Breast epithelium (tissue), 4 donors: ENCODE data around the gene VPS13D. TPM values are rescaled to one million over a fixed set of nuclear protein-coding genes. Genes with fewer than 3 reads are reported as not detected.

ENCODE experiments used
- DNase-seq, 2 donors: peaks; one replicate each; pipeline ENCODE4 v3.0.0-alpha.2; 2019; ENCODE audit warnings: low spot score in 2 of 2
- H3K27ac ChIP-seq, 2 donors: fragments of 200-600 bp; sonication (generic) in 1 of 2; one replicate each; pipeline ENCODE4 v1.5.1; 2016 to 2019; ENCODE audit warnings: mild to moderate bottlenecking in 1 of 2
- H3K27me3 ChIP-seq, 2 donors: fragments of 200-600 bp; sonication (generic) in 1 of 2; one replicate each; pipeline versions ENCODE4 v1.5.1 to v1.6.0; 2017 to 2019; ENCODE audit warnings: control low read depth in 1 of 2, mild to moderate bottlenecking in 1 of 2
- H3K36me3 ChIP-seq: fragments of 200-600 bp; one replicate; pipeline ENCODE4 v1.5.1; 2019
- H3K4me1 ChIP-seq, 2 donors: fragments of 200-600 bp; sonication (generic); one replicate each; pipeline ENCODE4 v1.5.1; 2016 to 2019; ENCODE audit warnings: control low read depth in 1 of 2
- H3K4me3 ChIP-seq, 3 donors: fragments of 200-600 bp; sonication (generic); 1 replicate in 2 of 3; 2 replicates in 1 of 3; pipeline ENCODE4 v1.5.1; 2016 to 2019; ENCODE audit warnings: mild to moderate bottlenecking in 3 of 3, moderate library complexity in 2 of 3
- H3K9me3 ChIP-seq, 2 donors: fragments of 200-600 bp; sonication (generic) in 1 of 2; one replicate each; pipeline ENCODE4 v1.5.1; 2016 to 2019; ENCODE audit warnings: control low read depth in 1 of 2
- POLR2A ChIP-seq: fragments of 450-650 bp; IDR thresholded peaks from one replicate; pipeline ENCODE4 v1.6.1; 2016; ENCODE audit warnings: antibody characterized with exemption, mild to moderate bottlenecking, moderate library complexity
- POLR2AphosphoS5 ChIP-seq, 3 donors: sonication (generic); formaldehyde crosslinking; IDR thresholded peaks; one replicate each; pipeline ENCODE4 v1.6.1; 2017; ENCODE audit warnings: antibody characterized with exemption in 3 of 3
- intact Hi-C: fragments of 100-400 bp; cut with DNase I; formaldehyde crosslinking; loops from one replicate; pipeline ENCODE4 v1.15.1; 2023; ENCODE audit warnings: low total_unique reads
- total RNA-seq, 3 donors: library from RNA; depleted of rRNA; stranded (reverse); fragments of >200 nt; gene quantifications; one replicate each; pipeline ENCODE4 v1.1.0, GENCODE V29; 2016
- TF ChIP-seq, protein P1 (sequence below), 3 donors: fragments of 450-650 bp; IDR thresholded peaks; one replicate each; pipeline ENCODE4 v1.5.1; 2016 to 2017; ENCODE audit warnings: antibody characterized with exemption in 3 of 3, mild to moderate bottlenecking in 3 of 3, moderate library complexity in 3 of 3

The VPS13D gene
- total RNA-seq, 3 donors from 2014 or later = 73.9 to 115 (median 96.4) TPM

DNA sequence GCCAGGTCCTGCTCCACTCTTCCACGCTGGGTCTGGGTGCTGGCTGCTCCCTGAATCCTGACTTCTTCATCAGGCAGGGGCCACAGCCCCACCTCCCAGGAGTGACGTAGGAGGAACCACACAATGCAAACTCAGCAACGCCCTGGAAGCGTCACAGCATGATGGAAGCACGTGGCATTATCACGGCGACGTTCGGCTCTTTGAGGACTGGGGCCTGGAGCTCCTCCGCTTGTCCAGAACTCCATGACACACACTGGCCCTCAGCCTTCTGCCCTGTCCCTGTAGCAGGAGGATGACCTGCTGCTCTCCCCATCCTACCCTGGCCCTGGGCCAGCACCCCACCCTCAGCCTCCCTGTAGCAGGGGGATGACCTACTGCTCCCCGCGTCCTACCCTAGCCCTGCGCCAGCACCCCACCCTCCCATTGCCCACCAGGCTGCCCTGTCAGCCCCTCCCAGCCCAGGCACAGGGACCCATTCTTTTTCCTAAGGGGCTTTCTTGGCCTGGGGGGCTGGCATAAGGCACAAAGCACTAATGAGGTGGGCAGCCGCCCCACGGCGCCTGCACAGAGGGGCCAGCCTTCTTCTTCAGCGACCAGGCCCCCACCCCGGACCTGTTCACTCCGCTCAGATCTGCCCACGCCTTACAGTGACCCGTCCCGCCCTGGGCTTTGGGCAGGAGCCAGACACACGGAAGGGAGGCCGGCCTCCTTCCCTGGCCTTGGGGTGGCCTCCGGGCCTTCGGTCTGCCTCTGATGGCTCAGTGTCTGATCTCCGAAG is 322.5 kb downstream of the VPS13D start:
- Histone ChIP-seq H3K4me1 (peaks cover 7 to 8% of the 10 kb centered on the region in 2 donors), H3K4me3 (no peak overlapping the region), H3K9me3 (no peaks in the 10 kb centered on the region), H3K36me3 (no peaks in the 10 kb centered on the region), H3K27ac (peak overlapping the region; percentile 75 to 93), H3K27me3 (no peaks in the 10 kb centered on the region)
- DNase-seq = peak in 1 of 2 donors; percentile 46
- intact Hi-C loops = no loop called here
- TF ChIP-seq POLR2A (no peak), POLR2AphosphoS5 (IDR thresholded peaks at IDR 0.05) (no peak)
- TF ChIP-seq, protein P1, sequence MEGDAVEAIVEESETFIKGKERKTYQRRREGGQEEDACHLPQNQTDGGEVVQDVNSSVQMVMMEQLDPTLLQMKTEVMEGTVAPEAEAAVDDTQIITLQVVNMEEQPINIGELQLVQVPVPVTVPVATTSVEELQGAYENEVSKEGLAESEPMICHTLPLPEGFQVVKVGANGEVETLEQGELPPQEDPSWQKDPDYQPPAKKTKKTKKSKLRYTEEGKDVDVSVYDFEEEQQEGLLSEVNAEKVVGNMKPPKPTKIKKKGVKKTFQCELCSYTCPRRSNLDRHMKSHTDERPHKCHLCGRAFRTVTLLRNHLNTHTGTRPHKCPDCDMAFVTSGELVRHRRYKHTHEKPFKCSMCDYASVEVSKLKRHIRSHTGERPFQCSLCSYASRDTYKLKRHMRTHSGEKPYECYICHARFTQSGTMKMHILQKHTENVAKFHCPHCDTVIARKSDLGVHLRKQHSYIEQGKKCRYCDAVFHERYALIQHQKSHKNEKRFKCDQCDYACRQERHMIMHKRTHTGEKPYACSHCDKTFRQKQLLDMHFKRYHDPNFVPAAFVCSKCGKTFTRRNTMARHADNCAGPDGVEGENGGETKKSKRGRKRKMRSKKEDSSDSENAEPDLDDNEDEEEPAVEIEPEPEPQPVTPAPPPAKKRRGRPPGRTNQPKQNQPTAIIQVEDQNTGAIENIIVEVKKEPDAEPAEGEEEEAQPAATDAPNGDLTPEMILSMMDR (IDR thresholded peaks at IDR 0.05) = no peak

DNA sequence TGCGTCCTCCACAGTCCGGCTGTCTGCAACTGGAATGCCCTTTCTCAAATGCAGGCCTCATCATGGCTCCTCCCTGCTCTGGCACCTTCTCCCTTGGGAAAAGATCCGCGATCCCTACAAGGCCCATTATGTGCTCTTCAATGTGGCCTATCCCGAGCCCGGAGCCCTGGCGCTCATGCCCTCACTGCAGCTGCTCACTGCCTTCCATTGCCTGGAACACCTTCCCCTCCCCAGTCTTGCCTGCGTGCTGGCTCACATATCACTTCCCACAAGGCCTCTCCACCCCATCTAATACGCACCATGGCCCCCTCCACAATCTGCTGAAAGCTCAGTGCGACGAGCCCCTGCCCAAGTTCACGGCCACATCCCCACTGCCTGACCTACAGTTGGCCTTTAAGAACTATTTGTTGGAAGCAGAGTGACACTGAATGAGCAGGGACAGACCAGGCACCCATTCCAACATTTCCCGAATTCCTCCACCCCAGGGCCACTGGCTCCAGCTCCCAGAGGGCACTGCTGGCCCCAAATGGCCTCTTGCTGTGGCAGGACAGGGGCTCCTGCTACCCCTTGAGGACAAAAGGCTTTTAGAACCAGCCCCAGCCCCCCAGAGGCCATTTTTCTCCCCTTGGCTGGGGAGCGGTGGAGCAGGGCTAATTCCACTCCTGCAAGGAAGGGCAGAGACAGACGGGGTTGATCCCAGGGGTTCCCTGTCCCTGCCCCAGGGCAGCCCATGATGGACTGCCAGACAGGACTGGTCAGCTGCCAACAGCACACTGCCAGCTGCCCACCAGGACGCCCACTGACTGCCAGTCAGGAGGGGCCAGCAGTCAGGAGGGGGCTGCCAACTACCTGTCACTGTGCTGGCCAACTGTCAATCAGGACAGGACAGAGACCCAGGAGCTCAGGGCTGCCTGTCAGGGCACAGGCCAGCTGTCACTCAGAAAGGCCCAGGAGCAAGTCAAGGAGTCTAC is 323.4 kb downstream of the VPS13D start:
- peaks cover 6 to 7% of the 10 kb centered on the region in 2 donors for H3K4me1 ChIP-seq
- intact Hi-C loops = no loop called here

DNA sequence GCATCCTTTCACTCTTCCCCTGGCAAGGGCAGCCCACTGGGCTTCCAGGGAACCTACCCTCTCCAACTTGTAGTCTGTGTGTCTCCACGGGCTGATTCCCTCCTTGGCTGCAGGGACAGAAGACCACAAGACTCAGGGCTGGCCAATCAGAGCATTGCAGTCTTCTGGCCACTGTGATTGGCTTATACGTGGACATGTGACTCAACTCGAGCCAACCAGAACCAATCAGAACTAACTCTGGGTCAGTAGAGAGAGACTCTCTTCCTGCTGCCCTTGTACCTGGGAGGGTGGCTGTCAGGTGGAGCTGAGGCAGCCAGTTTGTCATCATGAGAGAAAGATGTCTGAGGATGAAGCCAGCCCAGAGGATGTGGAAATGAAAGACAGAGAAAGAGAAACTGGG is 324.1 kb downstream of the VPS13D start:
- H3K27ac ChIP-seq = peak overlapping the region; percentile 75 to 93
- H3K27me3 ChIP-seq = no peaks in the 10 kb centered on the region
- TF ChIP-seq POLR2A = no peak
- TF ChIP-seq, protein P1 (IDR thresholded peaks at IDR 0.05) = no peak
- TF ChIP-seq POLR2AphosphoS5 (IDR thresholded peaks at IDR 0.05) = no peak

More for the DNA sequence above, 323.4 kb downstream of the VPS13D start:
- H3K9me3 ChIP-seq = no peaks in the 10 kb centered on the region
- peak overlapping the region; percentile 75 to 93 for H3K27ac ChIP-seq
- no peak overlapping the region for H3K4me3 ChIP-seq
- no peaks in the 10 kb centered on the region for H3K36me3 ChIP-seq
- TF ChIP-seq POLR2A (no peak), POLR2AphosphoS5 (IDR thresholded peaks at IDR 0.05) (no peak)
- DNase-seq = no peak
- H3K27me3 ChIP-seq = no peaks in the 10 kb centered on the region

DNA sequence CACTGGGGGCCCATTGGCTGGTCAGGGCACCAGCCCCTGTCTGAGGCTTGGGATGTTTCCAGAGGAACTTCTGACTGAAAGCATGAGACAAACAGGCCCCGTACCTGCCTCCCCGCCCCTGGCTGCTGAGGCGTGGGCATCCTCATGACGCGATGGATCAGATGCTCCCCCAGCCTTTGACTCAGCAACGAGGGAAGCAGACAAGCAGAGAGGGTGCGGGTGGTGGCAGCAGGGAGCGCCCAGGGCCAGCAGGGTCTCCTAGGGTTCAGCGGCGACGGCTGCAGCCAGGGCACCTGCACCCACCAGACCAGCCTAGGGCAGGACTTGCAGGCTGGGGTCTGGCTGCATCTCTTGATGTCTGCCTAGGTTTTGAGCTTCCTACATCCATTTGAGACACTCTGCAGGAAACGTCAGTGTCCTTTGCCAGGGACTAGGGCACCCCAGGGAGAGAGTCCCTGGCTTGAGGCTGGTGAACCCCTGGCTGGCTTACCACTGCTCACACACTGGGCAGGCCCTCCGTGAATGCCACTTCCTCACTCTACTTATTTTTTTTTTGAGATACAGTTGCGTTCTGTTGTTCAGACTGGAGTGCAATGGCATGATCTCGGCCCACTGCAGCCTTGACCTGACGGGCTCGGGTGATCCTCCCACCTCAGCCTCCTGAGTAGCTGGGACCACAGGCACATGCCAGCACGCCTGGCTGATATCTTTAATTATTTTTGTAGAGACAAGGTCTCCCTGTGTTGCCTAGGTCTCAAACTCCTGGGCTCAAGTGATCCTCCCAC is 324.9 kb downstream of the VPS13D start:
- no peaks in the 10 kb centered on the region for H3K4me1 ChIP-seq

More for the DNA sequence above, 324.1 kb downstream of the VPS13D start:
- intact Hi-C loops = no loop called here
- no peak for DNase-seq
- Histone ChIP-seq H3K4me3 (no peak overlapping the region), H3K9me3 (no peaks in the 10 kb centered on the region), H3K4me1 (peaks cover 5 to 7% of the 10 kb centered on the region in 2 donors), H3K36me3 (no peaks in the 10 kb centered on the region)

More for the DNA sequence above, 324.9 kb downstream of the VPS13D start:
- Histone ChIP-seq H3K9me3 (no peaks in the 10 kb centered on the region), H3K4me3 (no peak overlapping the region), H3K27me3 (no peaks in the 10 kb centered on the region), H3K36me3 (no peaks in the 10 kb centered on the region), H3K27ac (peak overlapping the region; percentile 57 to 93)
- no peak for DNase-seq
- intact Hi-C loops = no loop called here
- TF ChIP-seq, protein P1 (IDR thresholded peaks at IDR 0.05) = no peak
